Measurements from ENCODE around the gene EIF3C. TPM values are rescaled to one million over a fixed set of nuclear protein-coding genes. Genes with fewer than 3 reads are reported as not detected.
"Not testable (repeated sequence)": the region's sequence is repeated elsewhere in the genome, so short reads cannot be mapped to it uniquely, and the experiment has no call there.

Gene EIF3C, protein sequence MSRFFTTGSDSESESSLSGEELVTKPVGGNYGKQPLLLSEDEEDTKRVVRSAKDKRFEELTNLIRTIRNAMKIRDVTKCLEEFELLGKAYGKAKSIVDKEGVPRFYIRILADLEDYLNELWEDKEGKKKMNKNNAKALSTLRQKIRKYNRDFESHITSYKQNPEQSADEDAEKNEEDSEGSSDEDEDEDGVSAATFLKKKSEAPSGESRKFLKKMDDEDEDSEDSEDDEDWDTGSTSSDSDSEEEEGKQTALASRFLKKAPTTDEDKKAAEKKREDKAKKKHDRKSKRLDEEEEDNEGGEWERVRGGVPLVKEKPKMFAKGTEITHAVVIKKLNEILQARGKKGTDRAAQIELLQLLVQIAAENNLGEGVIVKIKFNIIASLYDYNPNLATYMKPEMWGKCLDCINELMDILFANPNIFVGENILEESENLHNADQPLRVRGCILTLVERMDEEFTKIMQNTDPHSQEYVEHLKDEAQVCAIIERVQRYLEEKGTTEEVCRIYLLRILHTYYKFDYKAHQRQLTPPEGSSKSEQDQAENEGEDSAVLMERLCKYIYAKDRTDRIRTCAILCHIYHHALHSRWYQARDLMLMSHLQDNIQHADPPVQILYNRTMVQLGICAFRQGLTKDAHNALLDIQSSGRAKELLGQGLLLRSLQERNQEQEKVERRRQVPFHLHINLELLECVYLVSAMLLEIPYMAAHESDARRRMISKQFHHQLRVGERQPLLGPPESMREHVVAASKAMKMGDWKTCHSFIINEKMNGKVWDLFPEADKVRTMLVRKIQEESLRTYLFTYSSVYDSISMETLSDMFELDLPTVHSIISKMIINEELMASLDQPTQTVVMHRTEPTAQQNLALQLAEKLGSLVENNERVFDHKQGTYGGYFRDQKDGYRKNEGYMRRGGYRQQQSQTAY
- 213 and 222 TPM in 2 replicates for total RNA-seq (2014; rRNA removed; shearing (Covaris generic))

GRCh38 chr16:28711220-28712083 lies at the start of gene EIF3C:
Gene EIF3C (plus strand): TSS chr16:28711464. CDS start chr16:28711687, 223 bp downstream.
- not testable (repeated sequence) for H3K27me3 ChIP-seq (ENCODE audit: control insufficient read depth, insufficient read depth, low read length); DNase-seq; H3K36me3 ChIP-seq (replicated peaks; ENCODE audit: control insufficient read depth, insufficient read depth, low read length); H3K4me3 ChIP-seq (ENCODE audit: insufficient read depth, low read depth, low read length)

GRCh38 chr16:28666264-28666663 lies 45.0 kb upstream of the EIF3C start:
- DNase-seq; H3K27me3 ChIP-seq (ENCODE audit: control insufficient read depth, insufficient read depth, low read length): not testable (repeated sequence)

DNA sequence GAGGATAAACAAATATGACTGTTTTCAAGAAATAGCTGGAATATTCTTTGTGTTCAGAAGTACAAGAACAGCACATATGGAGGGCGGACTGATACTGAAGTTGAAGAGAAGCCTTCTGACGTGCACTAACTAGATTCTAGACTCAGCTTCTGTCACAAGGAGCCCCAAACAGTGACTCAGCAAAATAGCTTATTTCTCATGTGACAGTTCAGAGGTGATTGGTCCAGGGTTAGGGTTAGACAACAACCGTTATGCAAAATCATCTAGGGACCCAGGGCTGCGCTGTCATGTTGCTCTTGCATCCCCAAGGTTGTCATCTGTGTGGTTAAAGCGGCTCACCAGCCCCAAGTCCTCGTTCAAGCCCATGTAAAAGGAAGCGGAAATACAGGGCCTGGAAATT lies 43.8 kb upstream of the EIF3C start:
- not testable (repeated sequence) for DNase-seq; H3K36me3 ChIP-seq (replicated peaks; ENCODE audit: control insufficient read depth, insufficient read depth, low read length); H3K4me3 ChIP-seq (ENCODE audit: insufficient read depth, low read depth, low read length); H3K27me3 ChIP-seq (ENCODE audit: control insufficient read depth, insufficient read depth, low read length)

More at GRCh38 chr16:28666264-28666663, 45.0 kb upstream of the EIF3C start:
- not testable (repeated sequence) for H3K4me3 ChIP-seq (ENCODE audit: insufficient read depth, low read depth, low read length); H3K36me3 ChIP-seq (replicated peaks; ENCODE audit: control insufficient read depth, insufficient read depth, low read length)

DNA sequence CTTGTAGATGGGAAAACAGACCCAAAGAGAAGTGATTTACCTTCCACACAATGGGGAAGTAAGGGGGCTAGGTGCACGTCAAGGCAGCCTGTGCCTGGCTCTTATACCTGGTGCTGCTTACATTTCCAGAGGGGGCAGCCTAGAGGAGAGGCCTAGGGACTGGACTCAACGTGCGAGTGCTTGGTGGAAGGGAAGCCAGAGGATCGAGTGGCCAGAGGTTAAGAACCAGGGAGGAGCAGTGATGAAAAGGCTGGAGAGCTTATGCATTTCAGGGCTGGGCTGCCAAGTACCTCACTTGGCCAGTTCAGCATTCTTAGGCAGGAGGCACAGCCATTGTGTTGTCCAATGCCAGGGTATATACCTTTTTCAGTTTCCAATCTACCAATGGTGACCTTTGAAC lies 43.1 kb upstream of the EIF3C start:
- H3K4me3 ChIP-seq (ENCODE audit: insufficient read depth, low read depth, low read length); H3K27me3 ChIP-seq (ENCODE audit: control insufficient read depth, insufficient read depth, low read length); H3K36me3 ChIP-seq (replicated peaks; ENCODE audit: control insufficient read depth, insufficient read depth, low read length); DNase-seq: not testable (repeated sequence)

- not testable (repeated sequence) for H3K36me3 ChIP-seq (replicated peaks; ENCODE audit: control insufficient read depth, insufficient read depth, low read length); H3K27me3 ChIP-seq (ENCODE audit: control insufficient read depth, insufficient read depth, low read length); DNase-seq; H3K4me3 ChIP-seq (ENCODE audit: insufficient read depth, low read depth, low read length)
These were observed 22.8 kb upstream of the EIF3C start for GRCh38 chr16:28688327-28688952.

GRCh38 chr16:28689425-28689824 lies 21.8 kb upstream of the EIF3C start:
- DNase-seq; H3K36me3 ChIP-seq (replicated peaks; ENCODE audit: control insufficient read depth, insufficient read depth, low read length); H3K27me3 ChIP-seq (ENCODE audit: control insufficient read depth, insufficient read depth, low read length); H3K4me3 ChIP-seq (ENCODE audit: insufficient read depth, low read depth, low read length): not testable (repeated sequence)

DNA sequence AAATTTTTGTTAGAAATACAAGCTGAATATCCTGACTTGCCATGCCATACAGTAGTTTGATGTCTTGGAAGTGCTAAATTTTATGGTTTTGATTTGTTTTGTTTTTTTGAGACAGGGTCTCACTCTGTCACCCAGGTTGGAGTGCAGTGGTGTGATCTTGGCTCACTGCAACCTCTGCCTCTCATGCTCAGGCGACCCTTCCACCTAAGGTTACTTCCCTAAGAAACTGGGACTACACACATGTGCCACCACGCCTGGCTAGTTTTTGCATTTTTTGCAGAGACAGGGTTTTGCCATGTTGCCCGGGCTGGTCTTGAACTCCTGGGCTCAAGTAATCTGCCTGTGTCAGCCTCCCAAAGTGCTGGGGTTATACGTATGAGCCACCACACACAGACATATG lies 19.5 kb upstream of the EIF3C start:
- not testable (repeated sequence) for DNase-seq; H3K27me3 ChIP-seq (ENCODE audit: control insufficient read depth, insufficient read depth, low read length); H3K4me3 ChIP-seq (ENCODE audit: insufficient read depth, low read depth, low read length); H3K36me3 ChIP-seq (replicated peaks; ENCODE audit: control insufficient read depth, insufficient read depth, low read length)

GRCh38 chr16:28693257-28693950 lies 17.9 kb upstream of the EIF3C start:
- DNase-seq; H3K27me3 ChIP-seq (ENCODE audit: control insufficient read depth, insufficient read depth, low read length); H3K36me3 ChIP-seq (replicated peaks; ENCODE audit: control insufficient read depth, insufficient read depth, low read length); H3K4me3 ChIP-seq (ENCODE audit: insufficient read depth, low read depth, low read length): not testable (repeated sequence)

DNA sequence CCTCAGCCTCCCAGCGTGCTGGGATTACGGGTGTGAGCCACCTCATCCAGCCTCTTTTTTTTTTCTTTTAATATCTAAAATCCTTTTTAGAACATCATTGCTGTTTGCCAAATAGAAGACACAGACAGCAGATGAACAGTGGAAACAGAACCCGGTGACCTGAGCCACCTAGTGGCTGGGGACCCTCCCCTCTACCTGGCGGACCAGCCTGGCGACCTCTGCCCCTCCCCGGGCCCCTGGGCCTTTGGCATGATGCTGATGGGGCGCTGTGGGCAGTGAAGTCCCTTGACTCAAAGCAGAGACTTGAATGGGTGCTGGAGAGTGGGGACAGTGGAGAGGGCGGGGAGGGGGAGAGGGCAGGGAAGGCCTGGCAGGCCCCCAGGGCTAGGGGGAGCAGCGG lies 11.5 kb upstream of the EIF3C start:
- DNase-seq; H3K36me3 ChIP-seq (replicated peaks; ENCODE audit: control insufficient read depth, insufficient read depth, low read length); H3K4me3 ChIP-seq (ENCODE audit: insufficient read depth, low read depth, low read length); H3K27me3 ChIP-seq (ENCODE audit: control insufficient read depth, insufficient read depth, low read length): not testable (repeated sequence)

DNA sequence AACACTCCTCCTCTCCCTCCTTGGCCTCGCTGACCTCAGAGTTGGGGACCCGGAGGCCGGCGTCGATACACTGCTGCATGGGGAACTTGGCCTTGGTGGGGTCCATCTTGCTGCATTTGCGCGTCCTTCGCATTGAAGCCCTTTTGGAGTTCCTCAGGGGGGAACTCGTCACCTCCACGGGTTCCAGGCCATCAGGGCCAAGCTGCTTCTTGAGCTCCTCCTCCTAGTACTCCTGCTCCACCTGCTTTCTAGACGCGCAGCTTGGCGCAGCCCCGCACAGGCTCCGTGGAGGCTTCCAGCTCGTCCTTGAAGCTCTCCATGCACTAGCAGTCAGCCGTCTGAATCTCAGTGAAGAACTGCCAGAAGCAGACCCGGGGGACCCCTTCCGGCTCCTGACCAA lies 10.9 kb upstream of the EIF3C start:
- not testable (repeated sequence) for DNase-seq; H3K36me3 ChIP-seq (replicated peaks; ENCODE audit: control insufficient read depth, insufficient read depth, low read length); H3K4me3 ChIP-seq (ENCODE audit: insufficient read depth, low read depth, low read length); H3K27me3 ChIP-seq (ENCODE audit: control insufficient read depth, insufficient read depth, low read length)

- H3K27me3 ChIP-seq (ENCODE audit: control insufficient read depth, insufficient read depth, low read length); H3K36me3 ChIP-seq (replicated peaks; ENCODE audit: control insufficient read depth, insufficient read depth, low read length); H3K4me3 ChIP-seq (ENCODE audit: insufficient read depth, low read depth, low read length); DNase-seq: not testable (repeated sequence)
These were observed 9.9 kb upstream of the EIF3C start for GRCh38 chr16:28701384-28701783.

DNA sequence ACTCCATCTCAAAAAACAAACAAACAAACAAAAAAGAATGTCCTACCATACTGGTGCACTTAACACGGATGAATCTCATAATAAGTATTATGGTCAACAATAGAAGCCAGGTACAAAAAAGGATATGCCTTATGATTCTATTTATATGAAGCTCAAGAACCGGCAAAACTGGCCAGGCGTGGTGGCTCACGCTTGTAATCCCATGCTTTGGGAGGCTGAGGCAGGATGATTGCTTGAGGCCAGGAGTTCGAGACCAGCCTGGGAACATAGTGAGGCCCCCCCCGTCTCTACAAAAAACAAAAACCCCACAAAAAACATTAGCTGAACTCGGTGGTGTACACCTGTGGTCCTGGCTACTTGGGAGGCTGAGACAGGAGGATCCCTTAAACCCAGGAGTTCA lies 7.0 kb upstream of the EIF3C start:
- not testable (repeated sequence) for H3K36me3 ChIP-seq (replicated peaks; ENCODE audit: control insufficient read depth, insufficient read depth, low read length); H3K27me3 ChIP-seq (ENCODE audit: control insufficient read depth, insufficient read depth, low read length); DNase-seq; H3K4me3 ChIP-seq (ENCODE audit: insufficient read depth, low read depth, low read length)

DNA sequence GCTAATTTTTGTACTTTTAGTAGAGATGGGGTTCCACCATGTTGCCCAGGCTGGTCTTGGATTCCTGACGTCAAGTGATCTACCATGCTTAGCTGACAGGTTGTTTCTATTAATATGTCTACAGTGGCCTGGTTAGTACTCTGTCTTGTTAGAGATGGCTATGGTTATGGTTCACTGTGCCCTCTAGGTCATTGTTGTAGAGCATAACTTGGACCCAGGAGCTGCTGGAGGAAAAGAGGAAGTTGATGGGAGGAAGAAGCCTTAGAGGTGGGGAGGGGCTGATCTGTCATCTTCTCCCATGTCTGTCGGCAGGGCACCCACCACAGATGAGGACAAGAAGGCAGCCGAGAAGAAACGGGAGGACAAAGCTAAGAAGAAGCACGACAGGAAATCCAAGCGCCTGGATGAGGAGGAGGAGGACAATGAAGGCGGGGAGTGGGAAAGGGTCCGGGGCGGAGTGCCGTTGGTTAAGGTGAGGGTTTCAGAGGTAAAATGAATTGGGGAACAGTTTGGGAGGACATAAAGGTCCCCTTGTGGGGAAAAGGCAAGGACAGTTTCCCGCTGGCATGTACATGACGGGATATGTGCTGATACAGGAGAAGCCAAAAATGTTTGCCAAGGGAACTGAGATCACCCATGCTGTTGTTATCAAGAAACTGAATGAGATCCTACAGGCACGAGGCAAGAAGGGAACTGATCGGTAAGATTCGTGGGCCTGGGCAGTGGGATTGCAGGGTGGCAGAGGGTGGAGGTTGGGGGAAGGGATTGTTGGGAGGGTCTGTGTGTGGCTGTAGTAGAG lies 11.8 kb downstream of the EIF3C start:
- not testable (repeated sequence) for H3K4me3 ChIP-seq (ENCODE audit: insufficient read depth, low read depth, low read length); DNase-seq; H3K36me3 ChIP-seq (replicated peaks; ENCODE audit: control insufficient read depth, insufficient read depth, low read length); H3K27me3 ChIP-seq (ENCODE audit: control insufficient read depth, insufficient read depth, low read length)

Measured in H7 (cell line).